SK-N-SH treated with all-trans-retinoic acid at 6 μM for 48 hours (cell line): ENCODE data around the gene ME3.

Source experiments
- ATAC-seq: fragments of 200-7000 bp; cut with Tn5 transposase; 3 replicates; pipeline ENCODE4 v1.9.1; 2020; ENCODE audit warnings: mild to moderate bottlenecking, moderate library complexity
- ARNTL ChIP-seq: fragments of 450-650 bp; formaldehyde crosslinking; IDR thresholded peaks from 2 replicates; pipeline ENCODE4 v1.5.0; 2020; ENCODE audit warnings: low read depth, mild to moderate bottlenecking, moderate library complexity, borderline replicate concordance
- BACH2 ChIP-seq: fragments of 250-450 bp; sonication (Bioruptor Pico); IDR thresholded peaks from 2 replicates; pipeline ENCODE4 v1.9.0; 2021; ENCODE audit warnings: mild to moderate bottlenecking, borderline replicate concordance
- CSDC2 ChIP-seq: fragments of 250-450 bp; sonication (Bioruptor Pico); IDR thresholded peaks from 2 replicates; pipeline ENCODE4 v1.5.0; 2020; ENCODE audit warnings: mild to moderate bottlenecking, moderate library complexity
- CSRNP3 ChIP-seq: fragments of 250-450 bp; sonication (Bioruptor Pico); IDR thresholded peaks from 2 replicates; pipeline ENCODE4 v1.5.1; 2021; ENCODE audit warnings: mild to moderate bottlenecking, moderate library complexity
- GLIS3 ChIP-seq: fragments of 250-450 bp; sonication (Bioruptor Pico); IDR thresholded peaks from 2 replicates; pipeline ENCODE4 v1.5.0; 2020; ENCODE audit warnings: mild to moderate bottlenecking, moderate library complexity
- ISL1 ChIP-seq: fragments of 250-450 bp; sonication (Bioruptor Pico); IDR thresholded peaks from 2 replicates; pipeline ENCODE4 v2.1.2; 2022; ENCODE audit warnings: mild to moderate bottlenecking, moderate library complexity
- OSR1 ChIP-seq: fragments of 250-450 bp; sonication (Bioruptor Pico); IDR thresholded peaks from 2 replicates; pipeline ENCODE4 v1.8.0; 2022; ENCODE audit warnings: moderate library complexity, mild to moderate bottlenecking, inconsistent platforms
- POU6F1 ChIP-seq: fragments of 250-450 bp; sonication (Bioruptor Pico); IDR thresholded peaks from 2 replicates; pipeline ENCODE4 v1.8.0; 2021; ENCODE audit warnings: low read depth, mild to moderate bottlenecking, moderate library complexity, borderline replicate concordance
- PPARA ChIP-seq: fragments of 250-450 bp; sonication (Bioruptor Pico); IDR thresholded peaks from 2 replicates; pipeline ENCODE4 v1.5.0; 2020; ENCODE audit warnings: mild to moderate bottlenecking, borderline replicate concordance
- RARB ChIP-seq: fragments of 250-450 bp; sonication (Bioruptor Pico); IDR thresholded peaks from 2 replicates; pipeline ENCODE4 v1.8.0; 2021; ENCODE audit warnings: mild to moderate bottlenecking, moderate library complexity
- SNAI2 ChIP-seq: fragments of 250-450 bp; sonication (Bioruptor Pico); IDR thresholded peaks from 2 replicates; pipeline ENCODE4 v1.5.0; 2020; ENCODE audit warnings: mild to moderate bottlenecking, moderate library complexity
- TCF4 ChIP-seq: fragments of 250-450 bp; sonication (Bioruptor Pico); IDR thresholded peaks from 2 replicates; pipeline ENCODE4 v1.8.0; 2021; ENCODE audit warnings: mild to moderate bottlenecking, moderate library complexity, borderline replicate concordance
- TOX ChIP-seq: fragments of 250-450 bp; sonication (Bioruptor Pico); IDR thresholded peaks from 2 replicates; pipeline ENCODE4 v1.8.0; 2021; ENCODE audit warnings: mild to moderate bottlenecking, moderate library complexity, borderline replicate concordance
- TSHZ2 ChIP-seq: fragments of 250-450 bp; sonication (Bioruptor Pico); IDR thresholded peaks from 2 replicates; pipeline ENCODE4 v1.5.0; 2020; ENCODE audit warnings: mild to moderate bottlenecking, moderate library complexity
- ZC3H10 ChIP-seq: fragments of 250-450 bp; sonication (Bioruptor Pico); IDR thresholded peaks from 2 replicates; pipeline ENCODE4 v1.5.1; 2021; ENCODE audit warnings: mild to moderate bottlenecking, moderate library complexity
- ZFP3 ChIP-seq: fragments of 250-450 bp; sonication (Bioruptor Pico); IDR thresholded peaks from 2 replicates; pipeline ENCODE4 v1.5.0; 2020; ENCODE audit warnings: mild to moderate bottlenecking, moderate library complexity
- ZFP30 ChIP-seq: fragments of 450-650 bp; formaldehyde crosslinking; IDR thresholded peaks from 2 replicates; pipeline ENCODE4 v1.5.0; 2022; ENCODE audit warnings: mild to moderate bottlenecking, moderate library complexity
- ZNF565 ChIP-seq: fragments of 450-650 bp; formaldehyde crosslinking; conservative IDR thresholded peaks from 2 replicates; pipeline ENCODE4 v1.5.0; 2020; ENCODE audit warnings: low read depth, mild to moderate bottlenecking, moderate library complexity
- ZNF8 ChIP-seq: fragments of 450-650 bp; formaldehyde crosslinking; IDR thresholded peaks from 2 replicates; pipeline ENCODE4 v1.5.0; 2020; ENCODE audit warnings: mild to moderate bottlenecking, moderate library complexity

The ME3 gene

DNA sequence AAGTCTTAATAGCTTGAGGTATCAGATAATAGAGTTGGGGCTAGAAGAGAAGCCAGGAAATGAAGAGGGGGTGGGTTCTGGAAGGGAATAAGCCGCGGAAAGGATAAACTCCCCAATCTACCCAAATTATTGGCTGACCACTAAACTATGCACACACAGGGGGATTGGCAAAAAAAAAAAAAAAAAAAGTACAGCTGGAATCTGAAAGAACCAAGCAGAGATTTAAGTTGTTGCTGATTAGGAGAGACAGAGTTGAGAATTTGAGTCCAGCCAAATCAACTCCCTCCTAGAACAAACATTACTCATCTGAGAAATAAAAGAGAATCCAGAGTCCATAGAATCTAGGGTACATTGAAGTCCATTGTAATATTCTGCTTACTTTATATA is 162.8 kb downstream of the ME3 start:
- TF ChIP-seq RARB (CRISPR knock-in tag): no peak
- no peak for TF ChIP-seq ZFP3
- TF ChIP-seq ZFP30: no peak
- TF ChIP-seq CSRNP3 (CRISPR knock-in tag): no peak
- TF ChIP-seq BACH2 (CRISPR knock-in tag): no peak
- TF ChIP-seq ZNF565: no peak
- TF ChIP-seq PPARA (CRISPR knock-in tag): no peak
- no peak for TF ChIP-seq ZC3H10 (CRISPR knock-in tag)
- TF ChIP-seq TSHZ2 (CRISPR knock-in tag): no peak
- TF ChIP-seq GLIS3 (CRISPR knock-in tag): no peak
- ATAC-seq: peak; percentile 22; the same call in 1 of the 3 replicates

- peak; percentile 32; the same call in 2 of the 3 replicates for ATAC-seq
- TF ChIP-seq POU6F1 (CRISPR knock-in tag) (no peak), ISL1 (CRISPR knock-in tag) (0 out of 2 replicates have a peak, but pooled peaks have one; percentile 23)
- TF ChIP-seq, all 23 proteins: peak for 1
Measured at GRCh38 chr11:86508604-86509587, 163.5 kb downstream of the ME3 start.

DNA sequence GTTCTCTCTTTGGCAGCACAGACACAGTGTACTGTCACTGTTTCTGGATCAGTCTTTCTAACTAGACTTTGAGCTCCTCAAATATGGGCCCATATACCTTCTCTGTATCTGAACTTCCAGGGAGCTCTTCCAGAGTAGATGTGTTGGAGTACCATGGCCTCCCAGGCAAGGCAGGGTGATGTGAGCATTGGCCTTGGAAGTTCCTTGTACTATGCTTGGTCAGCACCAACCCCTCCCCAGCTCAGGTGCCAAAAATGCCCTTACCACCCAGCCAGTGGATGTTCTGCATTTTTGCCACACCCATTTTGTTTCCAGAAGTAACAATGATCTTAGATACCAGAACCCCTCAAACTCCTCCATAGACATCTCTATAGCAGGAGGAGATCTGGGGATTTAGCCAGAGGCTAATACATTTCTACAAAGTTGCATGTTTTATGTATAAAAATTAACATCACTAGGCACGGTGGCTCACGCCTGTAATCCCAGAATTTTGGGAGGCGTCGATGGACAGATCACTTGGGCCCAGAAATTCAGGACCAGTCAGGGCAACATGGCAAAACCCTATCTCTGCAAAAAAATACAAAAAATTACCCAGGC is 165.1 kb downstream of the ME3 start:
- ATAC-seq: no peak
- TF ChIP-seq ZC3H10 (CRISPR knock-in tag) (no peak), GLIS3 (CRISPR knock-in tag) (no peak), ARNTL (CRISPR knock-in tag) (no peak), CSDC2 (no peak), POU6F1 (CRISPR knock-in tag) (no peak), ZNF8 (CRISPR knock-in tag) (no peak), TSHZ2 (CRISPR knock-in tag) (no peak), TOX (CRISPR knock-in tag) (no peak), OSR1 (CRISPR knock-in tag) (no peak), TCF4 (CRISPR knock-in tag) (no peak), SNAI2 (no peak), PPARA (CRISPR knock-in tag) (no peak)
- TF ChIP-seq, all 23 proteins: peak for 0
